Panc1 (cell line): ENCODE results near the gene FIGNL2. TPM values are rescaled to one million over a fixed set of nuclear protein-coding genes. Genes with fewer than 3 reads are reported as not detected.

Source experiments
- ATAC-seq: fragments of 200-7000 bp; cut with Tn5 transposase; 2 replicates; pipeline ENCODE4 v1.9.1; 2020; ENCODE audit warnings: mild to moderate bottlenecking, moderate library complexity
- BruUV-seq: library from RNA; stranded (reverse); fragments of 400-500 nt; replicated peaks from 2 replicates; lab custom pipeline; 2021; lab: Mats Ljungman, UMichigan
- CTCF ChIA-PET: fragments of 300-600 bp; sonication (Branson Sonifier 250); formaldehyde crosslinking; loops from one replicate; lab custom pipeline; 2022; ENCODE audit warnings: antibody characterized with exemption; lab: Charles Lee
- POLR2A ChIA-PET: fragments of 300-600 bp; sonication (Branson Sonifier 250); formaldehyde crosslinking; loops from one replicate; lab custom pipeline; 2022; ENCODE audit warnings: antibody characterized with exemption; lab: Charles Lee
- DNase-seq: peaks from one replicate; pipeline ENCODE4 v3.0.0-alpha.2; 2010; ENCODE audit warnings: low read depth, low spot score
- H3K27ac ChIP-seq: 2 replicates; pipeline ENCODE4 v1.5.1; 2011; ENCODE audit warnings: mild to moderate bottlenecking, low read length, inconsistent platforms
- H3K27me3 ChIP-seq: fragments of 200-500 bp; sonication (Bioruptor generic); 2 replicates; pipeline ENCODE4 v1.6.0; 2014; ENCODE audit warnings: low read length, inconsistent platforms; ENCODE audit not compliant: control insufficient read depth, insufficient read depth
- H3K36me3 ChIP-seq: fragments of 200-500 bp; sonication (Bioruptor generic); 2 replicates; pipeline ENCODE4 v1.5.1; 2014; ENCODE audit warnings: inconsistent platforms, mild to moderate bottlenecking, low read length, moderate library complexity; ENCODE audit not compliant: control insufficient read depth, insufficient read depth
- H3K4me1 ChIP-seq: 2 replicates; pipeline ENCODE4 v1.5.1; 2011; ENCODE audit warnings: inconsistent platforms, mild to moderate bottlenecking, low read length, moderate library complexity; ENCODE audit not compliant: control insufficient read depth, insufficient read depth
- H3K4me3 ChIP-seq, 2 experiments: 2 replicates each; pipeline ENCODE4 v1.5.1; 2011 to 2012; ENCODE audit warnings: low read depth in 2 of 2, low read length in 2 of 2, mild to moderate bottlenecking in 2 of 2, inconsistent platforms in 1 of 2, moderate library complexity in 1 of 2
- H3K9me3 ChIP-seq: fragments of 200-500 bp; sonication (Bioruptor generic); 2 replicates; pipeline ENCODE4 v1.5.1; 2014; ENCODE audit warnings: low read depth, mild to moderate bottlenecking, inconsistent platforms, low read length, moderate library complexity; ENCODE audit not compliant: control insufficient read depth, insufficient read depth
- CTCF ChIP-seq: fragments of 450-650 bp; IDR thresholded peaks from 2 replicates; pipeline ENCODE4 v1.5.1; 2017; ENCODE audit warnings: mild to moderate bottlenecking
- POLR2AphosphoS5 ChIP-seq: IDR thresholded peaks from 2 replicates; pipeline ENCODE4 v1.6.1; 2012; ENCODE audit warnings: mild to moderate bottlenecking, low read depth, low read length, moderate library complexity
- SIN3A ChIP-seq: IDR thresholded peaks from 2 replicates; pipeline ENCODE4 v1.6.1; 2012; ENCODE audit warnings: low read depth, mild to moderate bottlenecking, low read length, moderate library complexity, borderline replicate concordance; ENCODE audit not compliant: insufficient read depth
- TCF7L2 ChIP-seq: IDR thresholded peaks from 2 replicates; pipeline ENCODE4 v1.6.1; 2011; ENCODE audit warnings: mild to moderate bottlenecking, low read depth, low read length, inconsistent platforms
- in situ Hi-C: cut with HindIII; loops from 2 replicates; pipeline ENCODE4 v1.10.0; 2016; ENCODE audit warnings: low sequenced_read_pairs, low pct_unique_long_range_greater_than_20kb
- intact Hi-C: fragments of 100-400 bp; cut with micrococcal nuclease; formaldehyde crosslinking; loops from one replicate; pipeline ENCODE4 v1.10.0; 2022; ENCODE audit not compliant: unreplicated experiment
- total RNA-seq: library from RNA; stranded (reverse); gene quantifications from one replicate; pipeline ENCODE4 v1.2.1, GENCODE V29; 2021; ENCODE audit not compliant: unreplicated experiment
- TF ChIP-seq, protein P1 (sequence below), 2 experiments: IDR thresholded peaks; 2 replicates each; pipeline ENCODE4 v1.6.1; 2011 to 2012; ENCODE audit warnings: low read depth in 2 of 2, control low read depth in 1 of 2, low read length in 1 of 2, mild to moderate bottlenecking in 1 of 2, moderate library complexity in 1 of 2; ENCODE audit not compliant: insufficient read depth in 1 of 2

Gene FIGNL2
- total RNA-seq, 1 experiment from 2014 or later: 0.23 TPM

DNA sequence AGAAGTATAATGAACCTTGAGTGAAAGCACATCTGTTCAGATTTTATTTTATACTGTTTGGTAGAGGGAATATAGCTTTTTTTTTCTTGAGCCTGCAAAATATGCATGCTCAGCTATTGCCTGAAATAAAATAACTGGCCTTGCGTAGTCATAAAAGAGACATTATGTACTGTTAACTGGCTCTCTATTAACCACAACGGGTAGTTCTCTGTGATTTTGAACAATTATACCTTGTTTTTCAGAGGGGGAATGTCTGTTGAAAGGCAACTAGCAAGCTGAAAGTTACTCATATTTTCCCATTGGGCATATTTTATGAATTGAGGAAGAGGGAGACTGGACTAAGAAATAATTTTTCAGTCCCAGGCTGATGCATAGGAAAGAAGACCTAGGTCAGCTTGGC is 62.6 kb downstream of the FIGNL2 start:
- no peaks in the 10 kb centered on the region for H3K4me1 ChIP-seq
- BruUV-seq: no TSS peak
- no peak overlapping the region for H3K4me3 ChIP-seq
- H3K9me3 ChIP-seq: no peaks in the 10 kb centered on the region
- CTCF ChIA-PET: no interaction called here
- in situ Hi-C loops: no loop called here
- DNase-seq (no peak), ATAC-seq (no peak)
- H3K36me3 ChIP-seq: no peaks in the 10 kb centered on the region
- TF ChIP-seq CTCF: no peak
- TF ChIP-seq SIN3A: no peak
- TF ChIP-seq, protein P1, sequence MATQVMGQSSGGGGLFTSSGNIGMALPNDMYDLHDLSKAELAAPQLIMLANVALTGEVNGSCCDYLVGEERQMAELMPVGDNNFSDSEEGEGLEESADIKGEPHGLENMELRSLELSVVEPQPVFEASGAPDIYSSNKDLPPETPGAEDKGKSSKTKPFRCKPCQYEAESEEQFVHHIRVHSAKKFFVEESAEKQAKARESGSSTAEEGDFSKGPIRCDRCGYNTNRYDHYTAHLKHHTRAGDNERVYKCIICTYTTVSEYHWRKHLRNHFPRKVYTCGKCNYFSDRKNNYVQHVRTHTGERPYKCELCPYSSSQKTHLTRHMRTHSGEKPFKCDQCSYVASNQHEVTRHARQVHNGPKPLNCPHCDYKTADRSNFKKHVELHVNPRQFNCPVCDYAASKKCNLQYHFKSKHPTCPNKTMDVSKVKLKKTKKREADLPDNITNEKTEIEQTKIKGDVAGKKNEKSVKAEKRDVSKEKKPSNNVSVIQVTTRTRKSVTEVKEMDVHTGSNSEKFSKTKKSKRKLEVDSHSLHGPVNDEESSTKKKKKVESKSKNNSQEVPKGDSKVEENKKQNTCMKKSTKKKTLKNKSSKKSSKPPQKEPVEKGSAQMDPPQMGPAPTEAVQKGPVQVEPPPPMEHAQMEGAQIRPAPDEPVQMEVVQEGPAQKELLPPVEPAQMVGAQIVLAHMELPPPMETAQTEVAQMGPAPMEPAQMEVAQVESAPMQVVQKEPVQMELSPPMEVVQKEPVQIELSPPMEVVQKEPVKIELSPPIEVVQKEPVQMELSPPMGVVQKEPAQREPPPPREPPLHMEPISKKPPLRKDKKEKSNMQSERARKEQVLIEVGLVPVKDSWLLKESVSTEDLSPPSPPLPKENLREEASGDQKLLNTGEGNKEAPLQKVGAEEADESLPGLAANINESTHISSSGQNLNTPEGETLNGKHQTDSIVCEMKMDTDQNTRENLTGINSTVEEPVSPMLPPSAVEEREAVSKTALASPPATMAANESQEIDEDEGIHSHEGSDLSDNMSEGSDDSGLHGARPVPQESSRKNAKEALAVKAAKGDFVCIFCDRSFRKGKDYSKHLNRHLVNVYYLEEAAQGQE (IDR thresholded peaks at IDR 0.05; ENCODE audit: insufficient read depth in 1 of 2, low read depth in 2 of 2, low read length in 1 of 2): no peak
- TF ChIP-seq POLR2AphosphoS5: no peak
- POLR2A ChIA-PET: no interaction called here
- H3K27ac ChIP-seq: no peak overlapping the region
- no peaks in the 10 kb centered on the region for H3K27me3 ChIP-seq
- intact Hi-C loops: no loop called here

- H3K9me3 ChIP-seq: no peaks in the 10 kb centered on the region
- H3K36me3 ChIP-seq: no peaks in the 10 kb centered on the region
- in situ Hi-C loops (no loop called here), intact Hi-C loops (no loop called here)
- ChIA-PET CTCF (no interaction called here), POLR2A (interaction anchor here (0.7 kb wide), 1 partner anchor 149 kb away, joined by 3 read pairs; no protein-coding TSS in a partner anchor)
- H3K27me3 ChIP-seq: no peaks in the 10 kb centered on the region
- no peak overlapping the region for H3K27ac ChIP-seq
- no peak overlapping the region for H3K4me3 ChIP-seq
- no TSS peak for BruUV-seq
- TF ChIP-seq TCF7L2: no peak
- TF ChIP-seq, protein P1 (IDR thresholded peaks at IDR 0.05; ENCODE audit: insufficient read depth in 1 of 2, low read depth in 2 of 2, low read length in 1 of 2): no peak
- no peak for TF ChIP-seq POLR2AphosphoS5
- no peak for TF ChIP-seq SIN3A
- no peak for TF ChIP-seq CTCF
- ATAC-seq (no peak), DNase-seq (no peak)
- H3K4me1 ChIP-seq: no peaks in the 10 kb centered on the region
Observed at GRCh38 chr12:51784688-51785087, 63.8 kb downstream of the FIGNL2 start.
